ENCODE data around the gene FIZ1.

Gene FIZ1

GRCh38 chr19:55624109-55625003 lies 25.0 kb upstream of the FIZ1 start, which contains the start of gene ZNF784:
ZNF784 (minus strand) TSS chr19:55624566; CDS start chr19:55624561, 5 bp downstream.
- in situ Hi-C loops (cut with HindIII; ENCODE audit: low pct_unique_long_range_greater_than_20kb, low sequenced_read_pairs), result no loop called here
- TF ChIP-seq JUND (IDR thresholded peaks at IDR 0.05; ENCODE audit: low read depth), result no peak
- DNase-seq (ENCODE audit: low read depth in 1 of 2, low spot score in 1 of 2), result peak; percentile 89 to 91

- no peak for TF ChIP-seq JUND (IDR thresholded peaks at IDR 0.05; ENCODE audit: low read depth)
- in situ Hi-C loops (cut with HindIII; ENCODE audit: low pct_unique_long_range_greater_than_20kb, low sequenced_read_pairs), result no loop called here
- DNase-seq (ENCODE audit: low read depth in 1 of 2, low spot score in 1 of 2), result no peak
Measured at GRCh38 chr19:55623561-55623960, 24.2 kb upstream of the FIZ1 start.

GRCh38 chr19:55623130-55623529 lies 23.8 kb upstream of the FIZ1 start:
- in situ Hi-C loops (cut with HindIII; ENCODE audit: low pct_unique_long_range_greater_than_20kb, low sequenced_read_pairs), result no loop called here
- TF ChIP-seq JUND (IDR thresholded peaks at IDR 0.05; ENCODE audit: low read depth), result no peak
- DNase-seq (ENCODE audit: low read depth in 1 of 2, low spot score in 1 of 2), result no peak

- in situ Hi-C loops (cut with HindIII; ENCODE audit: low pct_unique_long_range_greater_than_20kb, low sequenced_read_pairs), result no loop called here
- TF ChIP-seq JUND (IDR thresholded peaks at IDR 0.05; ENCODE audit: low read depth), result no peak
Measured at GRCh38 chr19:55622242-55622969, 23.1 kb upstream of the FIZ1 start.

GRCh38 chr19:55621673-55622231 lies 22.4 kb upstream of the FIZ1 start:
- no peak for TF ChIP-seq JUND (IDR thresholded peaks at IDR 0.05; ENCODE audit: low read depth)
- no peak for DNase-seq (ENCODE audit: low read depth in 1 of 2, low spot score in 1 of 2)
- in situ Hi-C loops (cut with HindIII; ENCODE audit: low pct_unique_long_range_greater_than_20kb, low sequenced_read_pairs), result no loop called here

More at GRCh38 chr19:55622242-55622969, 23.1 kb upstream of the FIZ1 start:
- no peak for DNase-seq (ENCODE audit: low read depth in 1 of 2, low spot score in 1 of 2)

- in situ Hi-C loops (cut with HindIII; ENCODE audit: low pct_unique_long_range_greater_than_20kb, low sequenced_read_pairs), result no loop called here
- DNase-seq (ENCODE audit: low read depth in 1 of 2, low spot score in 1 of 2), result no peak
- TF ChIP-seq JUND (IDR thresholded peaks at IDR 0.05; ENCODE audit: low read depth), result no peak
Measured at GRCh38 chr19:55621205-55621672, 21.9 kb upstream of the FIZ1 start.

GRCh38 chr19:55620410-55621204 lies 21.3 kb upstream of the FIZ1 start:
- in situ Hi-C loops (cut with HindIII; ENCODE audit: low pct_unique_long_range_greater_than_20kb, low sequenced_read_pairs), result no loop called here
- TF ChIP-seq JUND (IDR thresholded peaks at IDR 0.05; ENCODE audit: low read depth), result no peak
- DNase-seq (ENCODE audit: low read depth in 1 of 2, low spot score in 1 of 2), result no peak

GRCh38 chr19:55619286-55619685 lies 20.0 kb upstream of the FIZ1 start:
- no peak for TF ChIP-seq JUND (IDR thresholded peaks at IDR 0.05; ENCODE audit: low read depth)
- in situ Hi-C loops (cut with HindIII; ENCODE audit: low pct_unique_long_range_greater_than_20kb, low sequenced_read_pairs), result no loop called here
- no peak for DNase-seq (ENCODE audit: low read depth in 1 of 2, low spot score in 1 of 2)

GRCh38 chr19:55618426-55618825 lies 19.1 kb upstream of the FIZ1 start:
- in situ Hi-C loops (cut with HindIII; ENCODE audit: low pct_unique_long_range_greater_than_20kb, low sequenced_read_pairs), result no loop called here
- no peak for TF ChIP-seq JUND (IDR thresholded peaks at IDR 0.05; ENCODE audit: low read depth)
- no peak for DNase-seq (ENCODE audit: low read depth in 1 of 2, low spot score in 1 of 2)

- TF ChIP-seq JUND (IDR thresholded peaks at IDR 0.05; ENCODE audit: low read depth), result no peak
- DNase-seq (ENCODE audit: low read depth in 1 of 2, low spot score in 1 of 2), result no peak
- in situ Hi-C loops (cut with HindIII; ENCODE audit: low pct_unique_long_range_greater_than_20kb, low sequenced_read_pairs), result no loop called here
Measured at GRCh38 chr19:55617426-55617825, 18.1 kb upstream of the FIZ1 start.

GRCh38 chr19:55616395-55616875 lies 17.1 kb upstream of the FIZ1 start:
- in situ Hi-C loops (cut with HindIII; ENCODE audit: low pct_unique_long_range_greater_than_20kb, low sequenced_read_pairs), result no loop called here
- DNase-seq (ENCODE audit: low read depth in 1 of 2, low spot score in 1 of 2), result no peak
- no peak for TF ChIP-seq JUND (IDR thresholded peaks at IDR 0.05; ENCODE audit: low read depth)
